B cell (primary cell): ENCODE measurements around the gene SRPK1. TPM values are rescaled to one million over a fixed set of nuclear protein-coding genes. Genes with fewer than 3 reads are reported as not detected.

Source experiments
- ATAC-seq: fragments of 200-7000 bp; cut with Tn5 transposase; one replicate; pipeline ENCODE4 v1.10.0; 2021; ENCODE audit warnings: low read depth, mild to moderate bottlenecking, moderate number of reproducible peaks, moderate library complexity
- CTCF ChIA-PET: fragments of 350-600 bp; sonication (Branson Sonifier 250); formaldehyde crosslinking; loops from one replicate; lab custom pipeline; 2021; ENCODE audit warnings: antibody characterized with exemption, inconsistent platforms; lab: Charles Lee
- POLR2A ChIA-PET: fragments of 350-600 bp; sonication (Branson Sonifier 250); formaldehyde crosslinking; loops from one replicate; lab custom pipeline; 2021; ENCODE audit warnings: antibody characterized with exemption; lab: Charles Lee
- DNase-seq: peaks from one replicate; pipeline ENCODE4 v3.0.0; 2013
- H2AFZ ChIP-seq: 2 replicates; pipeline ENCODE4 v1.6.1; 2012; ENCODE audit warnings: mild to moderate bottlenecking, low read depth, low read length; ENCODE audit not compliant: insufficient read depth, poor library complexity, severe bottlenecking
- H3K27ac ChIP-seq, 2 donors: 1 replicate in 1 of 2; 2 replicates in 1 of 2; pipeline ENCODE4 v1.5.1; 2012 to 2013; ENCODE audit warnings: low read length in 2 of 2, mild to moderate bottlenecking in 2 of 2, moderate library complexity in 1 of 2
- H3K27me3 ChIP-seq, 4 experiments: fragments of 200-600 bp in 1 of 4; sonication (generic) in 1 of 4; replicated peaks in 1 of 4; 1 replicate in 2 of 4; 2 replicates in 2 of 4; pipeline versions ENCODE4 v1.6.1 to v1.7.0; 2013 to 2016; ENCODE audit warnings: low read length in 3 of 4, mild to moderate bottlenecking in 2 of 4, mixed read lengths in 1 of 4, moderate library complexity in 1 of 4; ENCODE audit not compliant: insufficient read depth in 4 of 4, control insufficient read depth in 3 of 4; ENCODE audit errors: control extremely low read depth in 1 of 4
- H3K36me3 ChIP-seq, 2 experiments: replicated peaks in 1 of 2; 1 replicate in 1 of 2; 2 replicates in 1 of 2; pipeline versions ENCODE4 v1.6.1 to v1.7.1; 2013; ENCODE audit warnings: low read length in 1 of 2; ENCODE audit not compliant: insufficient read depth in 2 of 2, control insufficient read depth in 1 of 2; ENCODE audit errors: control extremely low read depth in 1 of 2, extremely low read depth in 1 of 2
- H3K4me1 ChIP-seq, 2 donors: fragments of 200-600 bp in 1 of 2; sonication (generic) in 1 of 2; 1 replicate in 1 of 2; 2 replicates in 1 of 2; pipeline versions ENCODE4 v1.5.1 to v1.6.1; 2013 to 2017; ENCODE audit warnings: low read length in 2 of 2; ENCODE audit not compliant: control insufficient read depth in 2 of 2, insufficient read depth in 2 of 2
- H3K4me2 ChIP-seq: replicated peaks from 2 replicates; pipeline ENCODE3; 2012; ENCODE audit warnings: mild to moderate bottlenecking, low read depth, low read length; ENCODE audit not compliant: poor library complexity, severe bottlenecking
- H3K4me3 ChIP-seq, 5 experiments: fragments of 200-600 bp in 1 of 5; sonication (generic) in 1 of 5; 1 replicate in 3 of 5; 2 replicates in 2 of 5; pipeline versions ENCODE4 v1.5.1 to v1.7.0; 2011 to 2016; ENCODE audit warnings: low read length in 4 of 5, mild to moderate bottlenecking in 4 of 5, low read depth in 2 of 5, control low read depth in 1 of 5, moderate library complexity in 1 of 5; ENCODE audit not compliant: insufficient read depth in 1 of 5; ENCODE audit errors: control extremely low read depth in 1 of 5, extremely low read depth in 1 of 5
- H3K79me2 ChIP-seq: fragments of 200-600 bp; sonication (generic); one replicate; pipeline ENCODE4 v1.6.0; 2016; ENCODE audit warnings: low read length; ENCODE audit not compliant: control insufficient read depth, insufficient read depth
- H3K9ac ChIP-seq: fragments of 200-600 bp; sonication (generic); 2 replicates; pipeline ENCODE4 v1.6.1; 2017; ENCODE audit warnings: mild to moderate bottlenecking, low read length, moderate library complexity
- H3K9me3 ChIP-seq, 3 donors: one replicate each; pipeline versions ENCODE4 v1.6.1 to v1.7.1; 2013; ENCODE audit warnings: low read length in 2 of 3; ENCODE audit not compliant: control insufficient read depth in 2 of 3, insufficient read depth in 1 of 3; ENCODE audit errors: control extremely low read depth in 1 of 3
- H4K20me1 ChIP-seq: 2 replicates; pipeline ENCODE4 v1.6.0; 2012; ENCODE audit warnings: mild to moderate bottlenecking, low read length; ENCODE audit not compliant: insufficient read depth, control insufficient read depth, poor library complexity, severe bottlenecking
- H3K27ac Mint-ChIP-seq: one replicate; pipeline ENCODE4 v1.8.0; 2021; ENCODE audit warnings: mixed read lengths
- H3K27me3 Mint-ChIP-seq: one replicate; pipeline ENCODE4 v1.8.0; 2021; ENCODE audit warnings: mixed read lengths
- H3K4me1 Mint-ChIP-seq: one replicate; pipeline ENCODE4 v1.8.0; 2021; ENCODE audit warnings: mixed read lengths
- H3K4me3 Mint-ChIP-seq: one replicate; pipeline ENCODE4 v1.8.0; 2021; ENCODE audit warnings: mixed read lengths
- H3K9me3 Mint-ChIP-seq: one replicate; pipeline ENCODE4 v1.8.0; 2022; ENCODE audit warnings: mixed read lengths; ENCODE audit not compliant: insufficient read depth
- EZH2 ChIP-seq: IDR thresholded peaks from 2 replicates; pipeline ENCODE4 v1.6.1; 2012; ENCODE audit warnings: borderline replicate concordance, low read depth, mild to moderate bottlenecking, moderate library complexity, low read length; ENCODE audit not compliant: insufficient read depth, poor library complexity, severe bottlenecking
- WGBS: methylation state at CpG from one replicate; pipeline ENCODE4 v1.1.5; 2013; ENCODE audit warnings: missing lambda C conversion rate; ENCODE audit not compliant: insufficient coverage; 5-methylcytosine and 5-hydroxymethylcytosine counted together
- intact Hi-C: fragments of 100-400 bp; cut with micrococcal nuclease; formaldehyde crosslinking; loops from one replicate; pipeline ENCODE4 v1.10.0; 2022
- polyA plus RNA-seq: library from polyadenylated mRNA; depleted of rRNA; stranded (reverse); fragments of >200 nt; gene quantifications from 2 replicates; pipeline ENCODE4 v1.2.3, GENCODE V29; 2012
- total RNA-seq, 2 donors: library from RNA; stranded (reverse); fragments of 120-200 nt in 1 of 2; gene quantifications; 1 replicate in 1 of 2; 2 replicates in 1 of 2; pipeline versions ENCODE4 v1.2.3 to v1.2.4, GENCODE V29; 2013 to 2022
- TF ChIP-seq, protein P1 (sequence below): fragments of 200-600 bp; IDR thresholded peaks from one replicate; pipeline ENCODE4 v1.8.0; 2022; ENCODE audit warnings: antibody characterized with exemption, mild to moderate bottlenecking

Gene SRPK1
- total and polyA plus RNA-seq, 2 donors (not counting 1 experiment from before 2014, with no cell fraction given), result 9.7 to 53.3 TPM

DNA sequence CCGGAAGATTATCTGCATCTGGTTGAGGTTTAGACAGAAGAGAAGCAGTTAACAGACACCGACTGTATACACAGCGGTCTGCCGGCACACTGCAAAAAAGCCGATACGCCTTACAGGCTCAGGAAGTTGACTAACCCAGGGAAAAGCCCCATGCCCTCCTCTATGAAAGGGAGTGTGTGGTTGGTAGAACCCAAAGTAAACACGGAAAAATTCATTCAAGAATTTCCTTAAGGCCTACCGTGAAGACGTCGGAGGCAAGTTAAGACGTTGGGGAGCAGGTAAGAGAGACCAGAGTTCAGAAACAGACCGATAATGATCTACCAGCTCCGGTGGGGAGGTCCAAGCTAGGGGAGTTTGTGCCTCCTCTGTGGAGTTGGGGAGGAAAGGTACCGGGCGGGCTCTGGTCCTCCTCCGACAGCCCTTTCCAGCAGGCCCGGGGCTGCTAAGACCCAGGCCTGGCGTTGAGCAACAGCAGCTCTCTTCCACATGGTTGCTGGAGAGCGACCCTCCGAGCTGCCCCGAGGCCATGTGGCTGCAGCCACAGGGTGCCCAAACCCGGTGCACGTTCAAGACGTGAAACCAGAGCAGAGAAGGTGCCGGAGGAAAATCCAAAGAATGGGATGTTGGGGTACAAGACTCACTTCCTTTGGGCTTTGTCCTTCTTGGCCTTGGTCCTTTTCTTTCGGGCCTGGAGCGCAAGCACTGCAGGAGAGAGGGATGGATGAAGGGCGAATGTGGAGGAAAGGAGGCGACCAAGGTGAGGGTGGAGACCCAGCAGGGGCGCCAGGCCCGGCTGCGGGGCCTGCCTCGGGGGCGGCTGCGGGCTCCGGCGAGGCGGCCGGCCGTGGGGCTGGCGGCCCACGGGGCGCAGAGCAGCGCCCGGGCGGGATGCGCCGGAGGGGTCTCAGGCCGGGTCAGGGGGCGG is 809 bp downstream of the SRPK1 start:
- peaks cover 29% of the 10 kb centered on the region for H3K4me1 Mint-ChIP-seq
- H3K9ac ChIP-seq, result peak overlapping the region; percentile 70
- peak; percentile 25 for ATAC-seq

More for the DNA sequence above, 809 bp downstream of the SRPK1 start:
- under 1% methylated on average over 41 of the region's 50 CpGs for WGBS
- peak overlapping the region; percentile 76 for H2AFZ ChIP-seq
- intact Hi-C loops, result loop anchor here (10.0 kb wide), 1 partner anchor 175 kb away; no protein-coding TSS in a partner anchor
- H4K20me1 ChIP-seq, result no peaks in the 10 kb centered on the region
- no peaks in the 10 kb centered on the region for H3K27me3 ChIP-seq
- DNase-seq, result peak; percentile 58
- H3K79me2 ChIP-seq, result peaks cover 41% of the 10 kb centered on the region
- H3K4me3 ChIP-seq, result peak overlapping the region; percentile 64 to 88 (median 78)
- Mint-ChIP-seq H3K4me3 (peak overlapping the region; percentile 96), H3K27me3 (no peaks in the 10 kb centered on the region), H3K9me3 (no peaks in the 10 kb centered on the region), H3K27ac (peak overlapping the region; percentile 88)
- CTCF ChIA-PET, result no interaction called here
- no peaks in the 10 kb centered on the region for H3K9me3 ChIP-seq
- H3K27ac ChIP-seq, result peak overlapping the region; percentile 25 to 62
- TF ChIP-seq EZH2, result no peak
- TF ChIP-seq, protein P1, sequence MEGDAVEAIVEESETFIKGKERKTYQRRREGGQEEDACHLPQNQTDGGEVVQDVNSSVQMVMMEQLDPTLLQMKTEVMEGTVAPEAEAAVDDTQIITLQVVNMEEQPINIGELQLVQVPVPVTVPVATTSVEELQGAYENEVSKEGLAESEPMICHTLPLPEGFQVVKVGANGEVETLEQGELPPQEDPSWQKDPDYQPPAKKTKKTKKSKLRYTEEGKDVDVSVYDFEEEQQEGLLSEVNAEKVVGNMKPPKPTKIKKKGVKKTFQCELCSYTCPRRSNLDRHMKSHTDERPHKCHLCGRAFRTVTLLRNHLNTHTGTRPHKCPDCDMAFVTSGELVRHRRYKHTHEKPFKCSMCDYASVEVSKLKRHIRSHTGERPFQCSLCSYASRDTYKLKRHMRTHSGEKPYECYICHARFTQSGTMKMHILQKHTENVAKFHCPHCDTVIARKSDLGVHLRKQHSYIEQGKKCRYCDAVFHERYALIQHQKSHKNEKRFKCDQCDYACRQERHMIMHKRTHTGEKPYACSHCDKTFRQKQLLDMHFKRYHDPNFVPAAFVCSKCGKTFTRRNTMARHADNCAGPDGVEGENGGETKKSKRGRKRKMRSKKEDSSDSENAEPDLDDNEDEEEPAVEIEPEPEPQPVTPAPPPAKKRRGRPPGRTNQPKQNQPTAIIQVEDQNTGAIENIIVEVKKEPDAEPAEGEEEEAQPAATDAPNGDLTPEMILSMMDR, result no peak
- POLR2A ChIA-PET, result interaction anchor here (0.8 kb wide), 1 partner anchor 213 kb away, joined by 3 read pairs; no protein-coding TSS in a partner anchor
- peak overlapping the region; percentile 93 for H3K4me2 ChIP-seq
- peaks cover 19 to 25% of the 10 kb centered on the region in 2 donors for H3K4me1 ChIP-seq
- H3K36me3 ChIP-seq, result peaks cover 2 to 3% of the 10 kb centered on the region in 2 experiments
